Measurements from ENCODE around the gene B4GALNT4.

DNA sequence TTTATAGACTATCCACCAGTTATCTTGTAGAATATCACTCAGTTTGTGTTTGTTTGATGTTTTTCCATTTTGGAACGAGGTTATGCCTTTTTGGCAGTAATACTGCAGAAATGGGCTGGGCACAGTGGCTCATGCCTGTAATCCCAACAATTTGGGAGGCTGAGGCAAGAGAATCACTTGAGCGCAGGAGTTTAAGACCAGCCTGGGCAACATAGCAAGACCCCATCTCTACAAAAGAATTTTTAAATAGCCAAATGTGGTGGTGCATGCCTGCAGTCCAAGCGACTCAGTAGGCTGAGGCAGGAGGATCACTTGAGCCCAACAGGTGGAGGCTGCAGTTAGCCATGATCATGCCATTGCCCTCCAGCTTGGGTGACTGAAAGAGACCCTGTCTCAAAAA, 22.8 kb upstream of the B4GALNT4 start:
- no peak for TF ChIP-seq EZH2 (IDR thresholded peaks at IDR 0.05; ENCODE audit: insufficient read depth, poor library complexity, severe bottlenecking)
- no peak for TF ChIP-seq EZH2phosphoT487 (IDR thresholded peaks at IDR 0.05; ENCODE audit: insufficient read depth, low read depth)
